Tibial nerve (tissue), 4 donors: ENCODE results near the gene SLC9A3. TPM values are rescaled to one million over a fixed set of nuclear protein-coding genes. Genes with fewer than 3 reads are reported as not detected.

Source experiments
- DNase-seq, 2 donors: peaks; one replicate each; pipeline ENCODE4 v3.0.0-alpha.2; 2019; ENCODE audit warnings: low spot score in 2 of 2
- H3K27ac ChIP-seq, 4 donors: fragments of 200-600 bp; sonication (generic) in 3 of 4; one replicate each; pipeline ENCODE4 v1.5.1; 2017 to 2019; ENCODE audit warnings: mild to moderate bottlenecking in 1 of 4
- H3K27me3 ChIP-seq, 2 donors: fragments of 200-600 bp; sonication (generic) in 1 of 2; one replicate each; pipeline versions ENCODE4 v1.5.1 to v1.6.0; 2017 to 2019
- H3K36me3 ChIP-seq, 3 donors: fragments of 200-600 bp; sonication (generic); one replicate each; pipeline ENCODE4 v1.5.1; 2018 to 2019
- H3K4me1 ChIP-seq, 4 donors: fragments of 200-600 bp; sonication (generic) in 3 of 4; one replicate each; pipeline ENCODE4 v1.5.1; 2017 to 2019
- H3K4me3 ChIP-seq, 4 donors: fragments of 200-600 bp; sonication (generic) in 3 of 4; one replicate each; pipeline ENCODE4 v1.5.1; 2017 to 2019; ENCODE audit warnings: mild to moderate bottlenecking in 1 of 4, moderate library complexity in 1 of 4
- H3K9me3 ChIP-seq, 4 donors: fragments of 200-600 bp; sonication (generic) in 3 of 4; one replicate each; pipeline ENCODE4 v1.5.1; 2017 to 2019
- CTCF ChIP-seq, 5 experiments: fragments of 200-600 bp in 3 of 5; fragments of 450-650 bp in 2 of 5; sonication (generic) in 3 of 5; IDR thresholded peaks; one replicate each; pipeline ENCODE4 v1.5.1; 2016 to 2019; ENCODE audit warnings: antibody characterized with exemption in 5 of 5, mild to moderate bottlenecking in 3 of 5, moderate library complexity in 2 of 5
- EP300 ChIP-seq, 2 donors: sonication (generic); formaldehyde crosslinking; IDR thresholded peaks; one replicate each; pipeline ENCODE4 v1.6.1; 2017; ENCODE audit warnings: antibody characterized with exemption in 2 of 2, mild to moderate bottlenecking in 1 of 2
- POLR2A ChIP-seq, 2 donors: fragments of 450-650 bp; IDR thresholded peaks; one replicate each; pipeline ENCODE4 v1.6.1; 2017; ENCODE audit warnings: antibody characterized with exemption in 2 of 2, mild to moderate bottlenecking in 2 of 2, moderate library complexity in 2 of 2
- WGBS, 2 donors: methylation state at CpG; one replicate each; pipeline ENCODE4 v1.1.5; 2018; 5-methylcytosine and 5-hydroxymethylcytosine counted together
- total RNA-seq, 4 donors: library from RNA; depleted of rRNA; stranded (reverse); fragments of >200 nt; gene quantifications; one replicate each; pipeline ENCODE4 v1.1.0, GENCODE V29; 2016

SLC9A3 gene
- 10 to 100 TPM; 11.4 to 32.7 (median 17.9) TPM for total RNA-seq

- peaks cover 0 to 84% of the 10 kb centered on the region in 2 donors for H3K27me3 ChIP-seq
- no peaks in the 10 kb centered on the region for H3K9me3 ChIP-seq
- no peaks in the 10 kb centered on the region for H3K36me3 ChIP-seq
- 5% methylated on average over 8 to 39 of the region's 89 CpGs for WGBS, 2 donors
- peaks cover 0 to 46% (median 9%) of the 10 kb centered on the region in 4 donors for H3K4me1 ChIP-seq
- H3K4me3 ChIP-seq: peak within 1 kb of the TSS; percentile 40 to 58 (median 46)
- H3K27ac ChIP-seq: peak within 1 kb of the TSS; percentile 58 to 86 (median 74)
- TF ChIP-seq CTCF (IDR thresholded peaks at IDR 0.05) (no peak), EP300 (IDR thresholded peaks at IDR 0.05) (no peak), POLR2A (IDR thresholded peaks at IDR 0.05) (peak in 1 of 2 donors; percentile 60)
- DNase-seq: no peak
Observed at GRCh38 chr5:524234-524972, at the start of gene SLC9A3. Gene SLC9A3, minus strand, starts transcription at chr5:524449.

GRCh38 chr5:573976-574375 is 49.7 kb upstream of the SLC9A3 start:
- peaks cover 0 to 25% (median 0%) of the 10 kb centered on the region in 4 donors for H3K9me3 ChIP-seq
- TF ChIP-seq CTCF (IDR thresholded peaks at IDR 0.05) (no peak), EP300 (IDR thresholded peaks at IDR 0.05) (no peak), POLR2A (IDR thresholded peaks at IDR 0.05) (no peak)
- no peak overlapping the region for H3K27ac ChIP-seq
- 27 to 42% methylated on average over 16 of the region's 16 CpGs for whole genome bisulfite sequencing, 2 donors
- peaks cover 0 to 5% of the 10 kb centered on the region in 2 donors for H3K27me3 ChIP-seq
- DNase-seq: no peak
- no peak overlapping the region for H3K4me3 ChIP-seq
- no peaks in the 10 kb centered on the region for H3K4me1 ChIP-seq
- no peaks in the 10 kb centered on the region for H3K36me3 ChIP-seq

- peaks cover 0 to 6% of the 10 kb centered on the region in 2 donors for H3K27me3 ChIP-seq
- no peak for DNase-seq
- TF ChIP-seq CTCF (IDR thresholded peaks at IDR 0.05) (no peak), EP300 (IDR thresholded peaks at IDR 0.05) (no peak), POLR2A (IDR thresholded peaks at IDR 0.05) (no peak)
- H3K4me3 ChIP-seq: no peak overlapping the region
- peaks cover 0 to 25% (median 0%) of the 10 kb centered on the region in 4 donors for H3K9me3 ChIP-seq
- H3K4me1 ChIP-seq: no peaks in the 10 kb centered on the region
- 92 to 94% methylated on average over 12 of the region's 12 CpGs for WGBS, 2 donors
- no peaks in the 10 kb centered on the region for H3K36me3 ChIP-seq
- H3K27ac ChIP-seq: no peak overlapping the region
Observed at GRCh38 chr5:573206-573605, 49.0 kb upstream of the SLC9A3 start.

- H3K27ac ChIP-seq: no peak overlapping the region
- H3K4me1 ChIP-seq: no peaks in the 10 kb centered on the region
- H3K27me3 ChIP-seq: peaks cover 0 to 6% of the 10 kb centered on the region in 2 donors
- WGBS, 2 donors: 29 to 37% methylated on average over 14 of the region's 14 CpGs
- TF ChIP-seq CTCF (IDR thresholded peaks at IDR 0.05) (no peak), POLR2A (IDR thresholded peaks at IDR 0.05) (no peak), EP300 (IDR thresholded peaks at IDR 0.05) (no peak)
- no peak for DNase-seq
- no peaks in the 10 kb centered on the region for H3K36me3 ChIP-seq
- H3K4me3 ChIP-seq: no peak overlapping the region
- H3K9me3 ChIP-seq: peaks cover 0 to 24% (median 0%) of the 10 kb centered on the region in 4 donors
Observed at GRCh38 chr5:572398-573019, 48.3 kb upstream of the SLC9A3 start.

- 90 to 96% methylated on average over 13 of the region's 13 CpGs for WGBS, 2 donors
- Histone ChIP-seq H3K4me3 (no peak overlapping the region), H3K4me1 (no peaks in the 10 kb centered on the region), H3K36me3 (no peaks in the 10 kb centered on the region), H3K27ac (no peak overlapping the region), H3K27me3 (peaks cover 0 to 10% of the 10 kb centered on the region in 2 donors), H3K9me3 (peaks cover 0 to 20% (median 0%) of the 10 kb centered on the region in 4 donors)
- DNase-seq: no peak
- TF ChIP-seq CTCF (IDR thresholded peaks at IDR 0.05) (no peak), EP300 (IDR thresholded peaks at IDR 0.05) (no peak), POLR2A (IDR thresholded peaks at IDR 0.05) (no peak)
Observed at GRCh38 chr5:571791-572190, 47.5 kb upstream of the SLC9A3 start.
